Gastrocnemius medialis (tissue), 4 donors: Measurements from ENCODE around the gene CACNB1.

Experiments used
- CTCF ChIP-seq, 5 experiments: fragments of 450-650 bp in 3 of 5; fragments of 200-600 bp in 2 of 5; sonication (generic) in 2 of 5; IDR thresholded peaks in 4 of 5; conservative IDR thresholded peaks in 1 of 5; 1 replicate in 4 of 5; 2 replicates in 1 of 5; pipeline ENCODE4 v1.5.1; 2016 to 2019; ENCODE audit warnings: antibody characterized with exemption in 5 of 5, mild to moderate bottlenecking in 3 of 5, moderate library complexity in 3 of 5
- POLR2A ChIP-seq, 2 donors: fragments of 450-650 bp; IDR thresholded peaks; one replicate each; pipeline ENCODE4 v1.6.1; 2017; ENCODE audit warnings: antibody characterized with exemption in 2 of 2, mild to moderate bottlenecking in 2 of 2, moderate library complexity in 2 of 2

GRCh38 chr17:39225959-39226683, 28.7 kb upstream of the CACNB1 start:
- TF ChIP-seq CTCF (IDR thresholded peaks at IDR 0.05 in 4 of 5, conservative IDR thresholded peaks at IDR 0.05 in 1 of 5) (no peak), POLR2A (IDR thresholded peaks at IDR 0.05) (no peak)
